ENCODE data around the gene TBL3. TPM values are rescaled to one million over a fixed set of nuclear protein-coding genes. Genes with fewer than 3 reads are reported as not detected.
A peak's percentile ranks its signal among the peaks of the same experiment; 100 is the strongest.

TBL3 gene
- total RNA-seq, 6 experiments from 2014 or later, result 15.8 to 42.4 (median 18.1) TPM

DNA sequence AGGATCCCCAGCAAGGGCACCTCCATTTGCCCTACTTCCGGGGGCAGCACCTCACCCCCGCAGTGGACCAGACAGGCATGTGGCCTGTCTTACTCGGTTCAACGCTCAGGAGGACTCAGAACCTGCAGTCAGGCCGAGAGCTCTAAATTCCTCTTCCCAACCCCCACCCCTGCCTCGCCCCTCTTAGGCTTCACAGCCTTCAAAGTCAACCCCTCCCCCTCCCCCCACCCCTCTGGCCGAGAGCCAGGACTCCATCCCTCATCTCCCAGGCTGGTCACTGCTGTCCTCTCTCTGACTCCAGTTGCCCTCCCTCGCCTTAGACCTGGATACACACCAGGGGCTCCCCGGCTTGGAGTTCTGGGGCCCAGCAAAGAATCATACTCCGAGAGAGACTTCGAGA, 45.6 kb upstream of the TBL3 start:
- no peak for TF ChIP-seq POLR2A (IDR thresholded peaks at IDR 0.05)
- TF ChIP-seq, protein P1, sequence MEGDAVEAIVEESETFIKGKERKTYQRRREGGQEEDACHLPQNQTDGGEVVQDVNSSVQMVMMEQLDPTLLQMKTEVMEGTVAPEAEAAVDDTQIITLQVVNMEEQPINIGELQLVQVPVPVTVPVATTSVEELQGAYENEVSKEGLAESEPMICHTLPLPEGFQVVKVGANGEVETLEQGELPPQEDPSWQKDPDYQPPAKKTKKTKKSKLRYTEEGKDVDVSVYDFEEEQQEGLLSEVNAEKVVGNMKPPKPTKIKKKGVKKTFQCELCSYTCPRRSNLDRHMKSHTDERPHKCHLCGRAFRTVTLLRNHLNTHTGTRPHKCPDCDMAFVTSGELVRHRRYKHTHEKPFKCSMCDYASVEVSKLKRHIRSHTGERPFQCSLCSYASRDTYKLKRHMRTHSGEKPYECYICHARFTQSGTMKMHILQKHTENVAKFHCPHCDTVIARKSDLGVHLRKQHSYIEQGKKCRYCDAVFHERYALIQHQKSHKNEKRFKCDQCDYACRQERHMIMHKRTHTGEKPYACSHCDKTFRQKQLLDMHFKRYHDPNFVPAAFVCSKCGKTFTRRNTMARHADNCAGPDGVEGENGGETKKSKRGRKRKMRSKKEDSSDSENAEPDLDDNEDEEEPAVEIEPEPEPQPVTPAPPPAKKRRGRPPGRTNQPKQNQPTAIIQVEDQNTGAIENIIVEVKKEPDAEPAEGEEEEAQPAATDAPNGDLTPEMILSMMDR (IDR thresholded peaks at IDR 0.05), result no peak
- DNase-seq, result no peak
- Histone ChIP-seq H3K27ac (no peak overlapping the region), H3K27me3 (no peaks in the 10 kb centered on the region), H3K9me3 (no peaks in the 10 kb centered on the region), H3K4me3 (no peak overlapping the region), H3K4me1 (peaks cover 0 to 8% (median 0%) of the 10 kb centered on the region in 4 donors), H3K36me3 (no peaks in the 10 kb centered on the region)
- 72% methylated on average over 4 of the region's 11 CpGs for WGBS (ENCODE audit: insufficient coverage, low coverage, low lambda C conversion rate, missing lambda C conversion rate)
- intact Hi-C loops (cut with DNase I), result no loop called here
- ATAC-seq, result no peak

DNA sequence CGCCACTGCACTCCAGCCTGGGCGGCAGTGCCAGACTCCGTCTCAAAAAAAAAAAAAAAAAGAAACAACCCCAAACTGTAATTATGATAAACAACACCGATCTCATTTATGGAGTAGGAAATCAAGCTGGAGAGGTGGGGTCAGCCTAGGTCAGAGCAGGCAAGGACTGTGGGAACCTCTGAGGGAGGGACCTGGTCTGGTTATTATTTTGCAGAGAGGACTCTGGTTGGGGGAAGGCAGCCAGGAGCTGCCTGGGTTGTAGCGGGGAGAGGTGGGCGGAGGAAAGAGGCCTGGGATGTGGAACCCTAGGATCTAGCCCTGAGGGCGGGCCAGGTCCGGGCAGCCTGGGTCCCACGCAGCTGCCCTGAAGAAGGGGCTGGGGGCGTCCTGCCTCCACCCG, 42.7 kb upstream of the TBL3 start:
- H3K27me3 ChIP-seq, result no peaks in the 10 kb centered on the region
- peak in 1 of 3 donors; percentile 63 for DNase-seq
- no peaks in the 10 kb centered on the region for H3K36me3 ChIP-seq
- WGBS (ENCODE audit: insufficient coverage, low coverage, low lambda C conversion rate, missing lambda C conversion rate), result 8% methylated on average over 3 of the region's 11 CpGs
- intact Hi-C loops (cut with DNase I), result no loop called here
- ATAC-seq, result peak; percentile 30 to 67 (median 46)
- H3K4me1 ChIP-seq, result peaks cover 0 to 22% (median 0%) of the 10 kb centered on the region in 4 donors
- peak overlapping the region; percentile 22 to 70 (median 33) for H3K27ac ChIP-seq
- H3K9me3 ChIP-seq, result no peaks in the 10 kb centered on the region
- TF ChIP-seq, protein P1 (IDR thresholded peaks at IDR 0.05), result no peak
- no peak for TF ChIP-seq POLR2A (IDR thresholded peaks at IDR 0.05)
- peak overlapping the region; percentile 55 to 57 (median 56) for H3K4me3 ChIP-seq

DNA sequence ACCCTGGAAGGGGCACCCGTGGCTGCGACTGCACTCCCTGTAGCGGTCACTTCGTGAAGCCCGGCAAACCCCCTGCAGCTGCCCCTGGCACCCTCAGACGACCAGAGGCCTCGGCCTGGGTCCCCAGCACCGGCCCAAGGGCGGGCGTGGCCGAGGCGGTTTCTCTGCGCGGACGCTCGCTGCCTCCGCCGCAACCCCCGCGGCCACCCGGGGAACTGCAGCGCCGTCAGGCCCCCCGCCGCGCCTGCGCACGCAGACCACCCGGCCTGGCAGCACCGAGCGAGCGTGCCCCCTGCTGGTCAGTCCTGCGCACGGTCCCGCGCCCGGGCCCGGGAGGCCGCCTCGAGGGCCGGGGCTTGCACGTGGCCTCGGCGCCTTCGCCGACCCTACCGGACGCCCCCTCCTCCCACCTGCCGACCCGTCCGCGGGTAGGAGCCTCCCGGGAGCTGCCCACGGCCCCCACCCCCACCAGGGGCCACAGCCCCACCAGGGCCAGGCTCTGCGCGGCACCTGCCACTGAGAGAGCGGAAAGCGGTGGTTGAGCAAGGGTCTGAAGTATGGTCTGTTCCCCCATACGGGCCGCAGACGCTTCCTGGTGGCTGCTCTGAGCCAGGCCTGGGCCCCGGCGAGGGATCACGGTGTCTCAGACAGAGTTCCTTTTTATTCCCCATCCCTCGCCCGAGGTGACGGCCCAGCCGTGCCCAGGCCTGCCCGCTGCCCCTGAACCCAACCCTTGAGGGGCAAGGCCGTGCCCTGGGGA, 42.1 kb upstream of the TBL3 start:
- intact Hi-C loops (cut with DNase I), result loop anchor here (5.0 kb wide), 2 partner anchors 67 to 72 kb away; no protein-coding TSS in a partner anchor
- Histone ChIP-seq H3K4me1 (peaks cover 0 to 22% (median 0%) of the 10 kb centered on the region in 4 donors), H3K4me3 (peak overlapping the region; percentile 55 to 57 (median 56)), H3K27me3 (no peaks in the 10 kb centered on the region), H3K9me3 (no peaks in the 10 kb centered on the region), H3K27ac (peak overlapping the region; percentile 22 to 70 (median 33)), H3K36me3 (no peaks in the 10 kb centered on the region)
- ATAC-seq (peak; percentile 87 to 95 (median 91)), DNase-seq (peak; percentile 91 to 92 (median 91))
- WGBS (ENCODE audit: insufficient coverage, low coverage, low lambda C conversion rate, missing lambda C conversion rate), result no CpG with 5 or more reads among the region's 70 CpGs
- TF ChIP-seq POLR2A (IDR thresholded peaks at IDR 0.05), result peak; percentile 15
- TF ChIP-seq, protein P1 (IDR thresholded peaks at IDR 0.05), result peak; percentile 98 to 100 (median 99)

DNA sequence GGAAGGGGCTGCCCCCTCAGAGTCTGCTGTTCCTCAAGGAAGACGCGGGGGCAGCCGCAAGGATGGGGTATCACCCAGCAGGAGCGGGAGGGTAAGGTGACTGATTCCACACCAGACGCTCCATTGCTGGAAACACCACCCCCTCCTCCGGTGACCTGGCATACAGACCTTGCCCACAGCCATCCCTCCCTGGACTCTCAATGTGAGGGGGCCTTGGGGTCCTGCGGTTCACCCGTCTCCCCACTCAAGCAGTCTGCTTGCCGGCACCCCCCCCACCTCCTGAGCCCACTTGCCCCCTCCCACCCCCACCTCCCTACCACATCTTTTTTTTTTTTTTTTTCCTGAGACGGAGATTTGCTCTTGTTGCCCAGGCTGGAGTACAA, 41.5 kb upstream of the TBL3 start:
- Histone ChIP-seq H3K4me1 (peaks cover 0 to 22% (median 0%) of the 10 kb centered on the region in 4 donors), H3K27ac (no peak overlapping the region), H3K9me3 (no peaks in the 10 kb centered on the region), H3K27me3 (no peaks in the 10 kb centered on the region), H3K36me3 (no peaks in the 10 kb centered on the region), H3K4me3 (no peak overlapping the region)
- no peak for DNase-seq
- 42% methylated on average over 1 of the region's 10 CpGs for WGBS (ENCODE audit: insufficient coverage, low coverage, low lambda C conversion rate, missing lambda C conversion rate)
- intact Hi-C loops (cut with DNase I), result loop anchor here (5.0 kb wide), 2 partner anchors 68 to 73 kb away; no protein-coding TSS in a partner anchor
- TF ChIP-seq POLR2A (IDR thresholded peaks at IDR 0.05), result no peak
- TF ChIP-seq, protein P1 (IDR thresholded peaks at IDR 0.05), result no peak
- ATAC-seq, result no peak

All from right lobe of liver (tissue), 6 donors.